ENCODE data around the gene RFPL3.

Gene RFPL3

GRCh38 chr22:32325416-32325801 is 32.3 kb upstream of the RFPL3 start:
- Histone ChIP-seq H3K27ac (replicated peaks) (no peak overlapping the region), H3K4me3 (replicated peaks; ENCODE audit: insufficient read depth, low read length) (no peak overlapping the region), H3K27me3 (ENCODE audit: insufficient read depth, poor library complexity, severe bottlenecking) (no peaks in the 10 kb centered on the region)

DNA sequence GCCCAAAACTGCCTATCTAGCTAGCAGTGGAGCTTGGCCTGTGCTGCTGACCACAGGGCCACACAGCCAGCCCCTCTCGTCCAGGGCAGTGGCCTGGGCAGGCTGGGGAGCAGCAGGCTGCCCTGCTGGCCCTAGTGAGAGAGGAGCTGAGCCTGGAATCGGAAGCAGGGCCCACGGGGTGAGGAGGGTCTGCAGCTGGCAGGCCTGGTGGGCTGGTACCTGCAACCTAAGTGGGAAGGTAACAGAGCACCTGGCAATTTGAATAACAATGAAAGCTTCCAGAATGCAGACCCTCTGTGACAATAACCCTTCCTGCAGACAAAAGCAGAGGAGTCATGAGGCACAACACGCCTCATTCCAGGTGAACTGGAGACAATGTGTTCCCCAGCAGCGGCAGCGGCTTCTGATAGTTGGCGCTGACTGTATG is 31.8 kb upstream of the RFPL3 start:
- Histone ChIP-seq H3K27ac (replicated peaks) (no peak overlapping the region), H3K27me3 (ENCODE audit: insufficient read depth, poor library complexity, severe bottlenecking) (no peaks in the 10 kb centered on the region), H3K4me3 (replicated peaks; ENCODE audit: insufficient read depth, low read length) (no peak overlapping the region)
- no peak for DNase-seq (ENCODE audit: low read depth in 1 of 2, low spot score in 1 of 2)
- no peak for TF ChIP-seq GABPA (IDR thresholded peaks at IDR 0.05; ENCODE audit: low read depth)
- TF ChIP-seq, protein P1, sequence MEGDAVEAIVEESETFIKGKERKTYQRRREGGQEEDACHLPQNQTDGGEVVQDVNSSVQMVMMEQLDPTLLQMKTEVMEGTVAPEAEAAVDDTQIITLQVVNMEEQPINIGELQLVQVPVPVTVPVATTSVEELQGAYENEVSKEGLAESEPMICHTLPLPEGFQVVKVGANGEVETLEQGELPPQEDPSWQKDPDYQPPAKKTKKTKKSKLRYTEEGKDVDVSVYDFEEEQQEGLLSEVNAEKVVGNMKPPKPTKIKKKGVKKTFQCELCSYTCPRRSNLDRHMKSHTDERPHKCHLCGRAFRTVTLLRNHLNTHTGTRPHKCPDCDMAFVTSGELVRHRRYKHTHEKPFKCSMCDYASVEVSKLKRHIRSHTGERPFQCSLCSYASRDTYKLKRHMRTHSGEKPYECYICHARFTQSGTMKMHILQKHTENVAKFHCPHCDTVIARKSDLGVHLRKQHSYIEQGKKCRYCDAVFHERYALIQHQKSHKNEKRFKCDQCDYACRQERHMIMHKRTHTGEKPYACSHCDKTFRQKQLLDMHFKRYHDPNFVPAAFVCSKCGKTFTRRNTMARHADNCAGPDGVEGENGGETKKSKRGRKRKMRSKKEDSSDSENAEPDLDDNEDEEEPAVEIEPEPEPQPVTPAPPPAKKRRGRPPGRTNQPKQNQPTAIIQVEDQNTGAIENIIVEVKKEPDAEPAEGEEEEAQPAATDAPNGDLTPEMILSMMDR (IDR thresholded peaks at IDR 0.05; ENCODE audit: insufficient read depth, low read length): no peak
- no peak for TF ChIP-seq REST (IDR thresholded peaks at IDR 0.05; ENCODE audit: insufficient replicate concordance, low read depth)
- TF ChIP-seq POLR2AphosphoS5 (IDR thresholded peaks at IDR 0.05; ENCODE audit: low read depth): no peak
- TF ChIP-seq SPI1 (IDR thresholded peaks at IDR 0.05; ENCODE audit: borderline replicate concordance, low read depth): no peak

More at GRCh38 chr22:32325416-32325801, 32.3 kb upstream of the RFPL3 start:
- TF ChIP-seq REST (IDR thresholded peaks at IDR 0.05; ENCODE audit: insufficient replicate concordance, low read depth) (no peak), POLR2AphosphoS5 (IDR thresholded peaks at IDR 0.05; ENCODE audit: low read depth) (no peak), GABPA (IDR thresholded peaks at IDR 0.05; ENCODE audit: low read depth) (no peak), SPI1 (IDR thresholded peaks at IDR 0.05; ENCODE audit: borderline replicate concordance, low read depth) (no peak)
- TF ChIP-seq, protein P1 (IDR thresholded peaks at IDR 0.05; ENCODE audit: insufficient read depth, low read length): no peak
- DNase-seq (ENCODE audit: low read depth in 1 of 2, low spot score in 1 of 2): no peak

GRCh38 chr22:32326647-32327046 is 31.0 kb upstream of the RFPL3 start:
- no peak overlapping the region for H3K4me3 ChIP-seq (replicated peaks; ENCODE audit: insufficient read depth, low read length)
- TF ChIP-seq GABPA (IDR thresholded peaks at IDR 0.05; ENCODE audit: low read depth): no peak
- no peak for TF ChIP-seq POLR2AphosphoS5 (IDR thresholded peaks at IDR 0.05; ENCODE audit: low read depth)
- TF ChIP-seq SPI1 (IDR thresholded peaks at IDR 0.05; ENCODE audit: borderline replicate concordance, low read depth): no peak
- TF ChIP-seq, protein P1 (IDR thresholded peaks at IDR 0.05; ENCODE audit: insufficient read depth, low read length): no peak
- TF ChIP-seq REST (IDR thresholded peaks at IDR 0.05; ENCODE audit: insufficient replicate concordance, low read depth): no peak
- DNase-seq (ENCODE audit: low read depth in 1 of 2, low spot score in 1 of 2): no peak
- H3K27me3 ChIP-seq (ENCODE audit: insufficient read depth, poor library complexity, severe bottlenecking): no peaks in the 10 kb centered on the region
- no peak overlapping the region for H3K27ac ChIP-seq (replicated peaks)
